Breast epithelium (tissue), 3 donors: ENCODE data around the gene RNF224.

Experiments used
- POLR2A ChIP-seq: fragments of 450-650 bp; IDR thresholded peaks from one replicate; pipeline ENCODE4 v1.6.1; 2016; ENCODE audit warnings: antibody characterized with exemption, mild to moderate bottlenecking, moderate library complexity
- POLR2AphosphoS5 ChIP-seq, 3 donors: sonication (generic); formaldehyde crosslinking; IDR thresholded peaks; one replicate each; pipeline ENCODE4 v1.6.1; 2017; ENCODE audit warnings: antibody characterized with exemption in 3 of 3

GRCh38 chr9:137219757-137220316, 7.5 kb upstream of the RNF224 start:
- TF ChIP-seq POLR2A (no peak), POLR2AphosphoS5 (IDR thresholded peaks at IDR 0.05) (no peak)
